PFSK-1 (cell line): ENCODE data around the gene TSPYL6.

Experiments used
- POLR2AphosphoS5 ChIP-seq: IDR thresholded peaks from 2 replicates; pipeline ENCODE4 v1.6.1; 2012; ENCODE audit warnings: low read depth, mild to moderate bottlenecking, control low read depth, low read length, moderate library complexity
- SIN3A ChIP-seq: IDR thresholded peaks from 2 replicates; pipeline ENCODE4 v1.6.1; 2012; ENCODE audit warnings: mild to moderate bottlenecking, low read length, moderate library complexity, borderline replicate concordance; ENCODE audit not compliant: insufficient read depth
- TAF1 ChIP-seq: IDR thresholded peaks from 2 replicates; pipeline ENCODE4 v1.6.1; 2012; ENCODE audit warnings: low read length, control low read depth, borderline replicate concordance; ENCODE audit not compliant: insufficient read depth

- no peak for TF ChIP-seq POLR2AphosphoS5
- TF ChIP-seq SIN3A, result no peak
- no peak for TF ChIP-seq TAF1
Measured at GRCh38 chr2:54267577-54267976, 11.5 kb upstream of the TSPYL6 start.
